Smooth muscle cell (in vitro differentiated cells): ENCODE data around the gene IFITM1. TPM values are rescaled to one million over a fixed set of nuclear protein-coding genes. Genes with fewer than 3 reads are reported as not detected.

Source experiments
- DNase-seq: peaks from one replicate; lab custom pipeline; 2025; ENCODE audit not compliant: unreplicated experiment; lab: John Stamatoyannopoulos, UW
- H2AFZ ChIP-seq: fragments of 200-600 bp; sonication (generic); 2 replicates; pipeline ENCODE4 v1.6.0; 2016; ENCODE audit warnings: antibody characterized with exemption, low read depth, mild to moderate bottlenecking
- H3F3A ChIP-seq: fragments of 200-600 bp; sonication (generic); 2 replicates; pipeline ENCODE4 v1.6.0; 2017; ENCODE audit warnings: antibody characterized with exemption, low read depth
- H3K27ac ChIP-seq: fragments of 200-600 bp; sonication (generic); 2 replicates; pipeline ENCODE4 v1.5.1; 2016; ENCODE audit warnings: low read depth, mild to moderate bottlenecking
- H3K27me3 ChIP-seq: fragments of 200-600 bp; sonication (generic); 2 replicates; pipeline ENCODE4 v1.6.1; 2016; ENCODE audit warnings: low read depth, mild to moderate bottlenecking
- H3K36me3 ChIP-seq: fragments of 200-600 bp; sonication (generic); 2 replicates; pipeline ENCODE4 v1.5.1; 2016; ENCODE audit warnings: low read depth
- H3K4me1 ChIP-seq: fragments of 200-600 bp; sonication (generic); 2 replicates; pipeline ENCODE4 v1.5.1; 2016; ENCODE audit warnings: low read depth
- H3K4me2 ChIP-seq: fragments of 200-600 bp; sonication (generic); 2 replicates; pipeline ENCODE4 v1.6.0; 2016; ENCODE audit warnings: mild to moderate bottlenecking
- H3K4me3 ChIP-seq: fragments of 200-600 bp; sonication (generic); 2 replicates; pipeline ENCODE4 v1.5.1; 2016; ENCODE audit warnings: mild to moderate bottlenecking
- H3K79me2 ChIP-seq: fragments of 200-600 bp; sonication (generic); 2 replicates; pipeline ENCODE4 v1.6.0; 2016; ENCODE audit warnings: low read depth, mild to moderate bottlenecking
- H3K9ac ChIP-seq: fragments of 200-600 bp; sonication (generic); 2 replicates; pipeline ENCODE4 v1.6.0; 2016; ENCODE audit warnings: low read depth
- H3K9me3 ChIP-seq: fragments of 200-600 bp; sonication (generic); replicated peaks from 2 replicates; pipeline ENCODE4 v1.5.1; 2016; ENCODE audit warnings: low read depth
- H4K20me1 ChIP-seq: fragments of 200-600 bp; sonication (generic); 2 replicates; pipeline ENCODE4 v1.6.0; 2016; ENCODE audit warnings: low read depth
- CTCF ChIP-seq: fragments of 200-600 bp; sonication (generic); IDR thresholded peaks from 2 replicates; pipeline ENCODE4 v1.5.1; 2017; ENCODE audit warnings: borderline replicate concordance, mild to moderate bottlenecking, antibody characterized with exemption; ENCODE audit not compliant: insufficient read depth, poor library complexity, severe bottlenecking
- WGBS: methylation state at CpG from one replicate; pipeline ENCODE4 v1.1.7; 2016; ENCODE audit warnings: low lambda C conversion rate; 5-methylcytosine and 5-hydroxymethylcytosine counted together
- polyA plus RNA-seq: library from polyadenylated mRNA; unstranded; fragments of >200 nt; fragmentation: Nextera tagmentation; extraction: Ambion mirVana; gene quantifications from 2 replicates; pipeline ENCODE4 v1.2.1, GENCODE V29; 2016
- total RNA-seq: library from RNA; depleted of rRNA; stranded (reverse); fragments of >200 nt; gene quantifications from 2 replicates; pipeline ENCODE4 v1.2.3, GENCODE V29; 2014

Gene IFITM1
- total and polyA plus RNA-seq, 2 experiments from 2014 or later, result 355 to 726 TPM

- 92% methylated on average over 21 of the region's 21 CpGs for whole genome bisulfite sequencing
- H3K4me1 ChIP-seq, result no peaks in the 10 kb centered on the region
- no peaks in the 10 kb centered on the region for H3K79me2 ChIP-seq
- no peak for DNase-seq
- H3F3A ChIP-seq, result no peaks in the 10 kb centered on the region
- no peaks in the 10 kb centered on the region for H3K36me3 ChIP-seq
- no peak within 1 kb of the TSS for H3K4me3 ChIP-seq
- no peak within 1 kb of the TSS for H3K27ac ChIP-seq
- H3K9me3 ChIP-seq, result no peaks in the 10 kb centered on the region
- H4K20me1 ChIP-seq, result no peaks in the 10 kb centered on the region
- no peak within 1 kb of the TSS for H2AFZ ChIP-seq
- TF ChIP-seq CTCF, result no peak
- no peak within 1 kb of the TSS for H3K4me2 ChIP-seq
- H3K9ac ChIP-seq, result no peak within 1 kb of the TSS
- H3K27me3 ChIP-seq, result peaks cover 7% of the 10 kb centered on the region
Observed at GRCh38 chr11:278001-278951, 35.6 kb upstream of the IFITM1 start, which contains the start of gene NLRP6. TSS of gene NLRP6 (plus strand) at chr11:278407. CDS start at chr11:278570, 163 bp downstream.

GRCh38 chr11:279040-279965 is 34.5 kb upstream of the IFITM1 start:
- TF ChIP-seq CTCF, result no peak
- H3K4me3 ChIP-seq, result no peak overlapping the region
- H3K36me3 ChIP-seq, result no peaks in the 10 kb centered on the region
- no peak for DNase-seq
- H3K9me3 ChIP-seq, result no peaks in the 10 kb centered on the region
- H3K79me2 ChIP-seq, result no peaks in the 10 kb centered on the region
- no peaks in the 10 kb centered on the region for H3F3A ChIP-seq
- H3K4me2 ChIP-seq, result no peak overlapping the region
- no peak overlapping the region for H2AFZ ChIP-seq
- H3K9ac ChIP-seq, result no peak overlapping the region
- WGBS, result 86% methylated on average over 89 of the region's 97 CpGs
- H4K20me1 ChIP-seq, result no peaks in the 10 kb centered on the region
- no peaks in the 10 kb centered on the region for H3K4me1 ChIP-seq
- H3K27ac ChIP-seq, result no peak overlapping the region
- peaks cover 7% of the 10 kb centered on the region for H3K27me3 ChIP-seq

GRCh38 chr11:279966-280705 is 33.7 kb upstream of the IFITM1 start:
- 80% methylated on average over 61 of the region's 85 CpGs for WGBS
- peaks cover 7% of the 10 kb centered on the region for H3K27me3 ChIP-seq
- H3K4me1 ChIP-seq, result no peaks in the 10 kb centered on the region
- no peak overlapping the region for H3K9ac ChIP-seq
- H2AFZ ChIP-seq, result no peak overlapping the region
- no peak overlapping the region for H3K27ac ChIP-seq
- H3K36me3 ChIP-seq, result no peaks in the 10 kb centered on the region
- TF ChIP-seq CTCF, result no peak
- H4K20me1 ChIP-seq, result no peaks in the 10 kb centered on the region
- no peak for DNase-seq
- no peak overlapping the region for H3K4me3 ChIP-seq
- no peaks in the 10 kb centered on the region for H3K79me2 ChIP-seq
- no peaks in the 10 kb centered on the region for H3K9me3 ChIP-seq
- H3K4me2 ChIP-seq, result no peak overlapping the region
- no peaks in the 10 kb centered on the region for H3F3A ChIP-seq
